HCT116 (cell line): ENCODE data around the gene MUC3A.

Experiments used
- EZH2 ChIP-seq: fragments of 200-600 bp; sonication (generic); IDR thresholded peaks from 2 replicates; pipeline ENCODE4 v1.6.1; 2017; ENCODE audit warnings: antibody characterized with exemption, mixed run types
- YY1 ChIP-seq: IDR thresholded peaks from 2 replicates; pipeline ENCODE4 v1.6.1; 2011; ENCODE audit warnings: low read length, low read depth, moderate library complexity, mild to moderate bottlenecking; ENCODE audit not compliant: insufficient replicate concordance; ENCODE audit errors: extremely low read depth

GRCh38 chr7:100947792-100948191, 1.5 kb upstream of the MUC3A start:
- no peak for TF ChIP-seq EZH2
- TF ChIP-seq YY1, result no peak
